Mesodermal cell (in vitro differentiated cells): Measurements from ENCODE around the gene PARL.
A peak's percentile ranks its signal among the peaks of the same experiment; 100 is the strongest.

ENCODE experiments used
- H3K27ac ChIP-seq: 2 replicates; pipeline ENCODE4 v1.7.0; 2013; ENCODE audit warnings: mild to moderate bottlenecking, low read depth, low read length, moderate library complexity; ENCODE audit not compliant: severe bottlenecking
- H3K36me3 ChIP-seq: 2 replicates; pipeline ENCODE4 v1.7.1; 2013; ENCODE audit warnings: mild to moderate bottlenecking, low read length, moderate library complexity; ENCODE audit not compliant: control insufficient read depth, insufficient read depth
- H3K4me1 ChIP-seq: one replicate; pipeline ENCODE4 v1.7.1; 2013; ENCODE audit warnings: mild to moderate bottlenecking, low read length; ENCODE audit not compliant: insufficient read depth, control insufficient read depth, poor library complexity, severe bottlenecking
- H3K4me3 ChIP-seq: 2 replicates; pipeline ENCODE4 v1.7.0; 2013; ENCODE audit warnings: low read length, control low read depth, mild to moderate bottlenecking; ENCODE audit not compliant: insufficient read depth, poor library complexity, severe bottlenecking; ENCODE audit errors: extremely low read depth
- H3K9me3 ChIP-seq: 2 replicates; pipeline ENCODE4 v1.7.1; 2013; ENCODE audit warnings: mild to moderate bottlenecking, low read length, moderate library complexity; ENCODE audit not compliant: control insufficient read depth
- WGBS, 2 experiments: methylation state at CpG; one replicate each; pipeline ENCODE4 v1.1.5; 2013; ENCODE audit warnings: missing lambda C conversion rate in 2 of 2; ENCODE audit not compliant: insufficient coverage in 2 of 2; 5-methylcytosine and 5-hydroxymethylcytosine counted together

Gene PARL

GRCh38 chr3:183829466-183829865, 55.2 kb downstream of the PARL start:
- no peaks in the 10 kb centered on the region for H3K9me3 ChIP-seq
- no peak overlapping the region for H3K4me3 ChIP-seq
- 92 to 98% methylated on average over 4 to 6 of the region's 9 CpGs for WGBS, 2 experiments
- H3K36me3 ChIP-seq, result peaks cover 52% of the 10 kb centered on the region
- H3K27ac ChIP-seq, result no peak overlapping the region
- peaks cover 2% of the 10 kb centered on the region for H3K4me1 ChIP-seq

- Histone ChIP-seq H3K9me3 (no peaks in the 10 kb centered on the region), H3K4me1 (peaks cover 5% of the 10 kb centered on the region), H3K36me3 (peaks cover 42% of the 10 kb centered on the region), H3K4me3 (no peak overlapping the region), H3K27ac (no peak overlapping the region)
- 95 to 100% methylated on average over 6 to 7 of the region's 7 CpGs for WGBS, 2 experiments
Measured at GRCh38 chr3:183828538-183828870, 56.2 kb downstream of the PARL start.

- WGBS, 2 experiments, result 93 to 97% methylated on average over 11 to 14 of the region's 14 CpGs
- Histone ChIP-seq H3K9me3 (no peaks in the 10 kb centered on the region), H3K4me3 (no peak overlapping the region), H3K36me3 (peaks cover 37% of the 10 kb centered on the region), H3K4me1 (peaks cover 5% of the 10 kb centered on the region), H3K27ac (no peak overlapping the region)
Measured at GRCh38 chr3:183827809-183828537, 56.7 kb downstream of the PARL start.

- Histone ChIP-seq H3K9me3 (no peaks in the 10 kb centered on the region), H3K4me1 (peaks cover 5% of the 10 kb centered on the region), H3K4me3 (no peak overlapping the region), H3K27ac (no peak overlapping the region), H3K36me3 (peaks cover 30% of the 10 kb centered on the region)
- 95% methylated on average over 8 to 11 of the region's 14 CpGs for WGBS, 2 experiments
Measured at GRCh38 chr3:183826448-183827250, 58.0 kb downstream of the PARL start.

GRCh38 chr3:183825456-183826161, 59.1 kb downstream of the PARL start, which contains the start of gene MAP6D1:
Gene MAP6D1 (minus strand): TSS chr3:183825577. CDS start chr3:183825547, 30 bp downstream.
- Histone ChIP-seq H3K27ac (no peak within 1 kb of the TSS), H3K4me3 (peak within 1 kb of the TSS; percentile 57), H3K9me3 (no peaks in the 10 kb centered on the region), H3K36me3 (peaks cover 24% of the 10 kb centered on the region), H3K4me1 (peaks cover 5% of the 10 kb centered on the region)
- 14 to 22% methylated on average over 30 to 46 of the region's 69 CpGs for WGBS, 2 experiments

GRCh38 chr3:183824761-183825455, 59.8 kb downstream of the PARL start:
- Histone ChIP-seq H3K36me3 (peaks cover 21% of the 10 kb centered on the region), H3K4me1 (peaks cover 5% of the 10 kb centered on the region), H3K27ac (no peak overlapping the region), H3K9me3 (no peaks in the 10 kb centered on the region), H3K4me3 (peak overlapping the region; percentile 57)
- WGBS, 2 experiments, result 1% methylated on average over 81 to 87 of the region's 88 CpGs

- 100% methylated on average over 1 of the region's 5 CpGs; no CpG with 5 or more reads in 1 of the 2 experiments for WGBS, 2 experiments
Measured at GRCh38 chr3:183823963-183824362, 60.7 kb downstream of the PARL start.

GRCh38 chr3:183822631-183823030, 62.0 kb downstream of the PARL start:
- 58 to 71% methylated on average over 12 to 13 of the region's 13 CpGs for WGBS, 2 experiments
- Histone ChIP-seq H3K4me1 (peaks cover 5% of the 10 kb centered on the region), H3K36me3 (peaks cover 2% of the 10 kb centered on the region), H3K4me3 (no peak overlapping the region), H3K9me3 (no peaks in the 10 kb centered on the region), H3K27ac (no peak overlapping the region)

More at GRCh38 chr3:183823963-183824362, 60.7 kb downstream of the PARL start:
- H3K36me3 ChIP-seq, result peaks cover 12% of the 10 kb centered on the region
- peak overlapping the region; percentile 57 for H3K4me3 ChIP-seq
- no peaks in the 10 kb centered on the region for H3K9me3 ChIP-seq
- peaks cover 5% of the 10 kb centered on the region for H3K4me1 ChIP-seq
- no peak overlapping the region for H3K27ac ChIP-seq

GRCh38 chr3:183819831-183820230, 64.8 kb downstream of the PARL start:
- peaks cover 5% of the 10 kb centered on the region for H3K4me1 ChIP-seq
- H3K36me3 ChIP-seq, result peaks cover 20% of the 10 kb centered on the region
- H3K27ac ChIP-seq, result no peak overlapping the region
- no peak overlapping the region for H3K4me3 ChIP-seq
- no peaks in the 10 kb centered on the region for H3K9me3 ChIP-seq
- WGBS, 2 experiments, result 95 to 97% methylated on average over 4 to 5 of the region's 6 CpGs
